GM12878 (cell line): ENCODE results near the gene LIX1. TPM values are rescaled to one million over a fixed set of nuclear protein-coding genes. Genes with fewer than 3 reads are reported as not detected.

ENCODE experiments used
- ATAC-seq: fragments of 200-7000 bp; cut with Tn5 transposase; 3 replicates; pipeline ENCODE4 v1.9.1; 2020; ENCODE audit warnings: mild to moderate bottlenecking, moderate library complexity
- BruUV-seq: library from RNA; stranded (reverse); fragments of 400-500 nt; replicated peaks from 2 replicates; lab custom pipeline; 2021; lab: Mats Ljungman, UMichigan
- CTCF ChIA-PET: fragments of 300-600 bp; sonication (Branson Sonifier 250); formaldehyde crosslinking; extraction: SDS; loops from one replicate; lab custom pipeline; 2021; ENCODE audit warnings: inconsistent platforms; lab: Yijun Ruan, JAX
- POLR2A ChIA-PET: fragments of 350-600 bp; formaldehyde crosslinking; extraction: SDS; loops from one replicate; lab custom pipeline; 2021; ENCODE audit warnings: inconsistent platforms; lab: Charles Lee
- RAD21 ChIA-PET: fragments of 300-600 bp; sonication (Branson Sonifier 250); formaldehyde crosslinking; loops from one replicate; lab custom pipeline; 2023; ENCODE audit warnings: antibody characterized with exemption; ENCODE audit not compliant: unreplicated experiment; lab: Charles Lee
- SMC1A ChIA-PET: fragments of 300-600 bp; sonication (Branson Sonifier 250); formaldehyde crosslinking; loops from one replicate; lab custom pipeline; 2023; ENCODE audit not compliant: unreplicated experiment, uncharacterized antibody; lab: Charles Lee
- DNase-seq: peaks from one replicate; pipeline ENCODE4 v3.0.0-alpha.2; 2011; ENCODE audit warnings: low read depth, low spot score
- FAIRE-seq: peaks from 3 replicates; lab custom pipeline; 2011; peaks lifted over from hg19 to GRCh38; lab: Jason Lieb, UNC
- H2AFZ ChIP-seq: 2 replicates; pipeline ENCODE4 v1.6.0; 2011; ENCODE audit warnings: low read depth, low read length, control low read depth; ENCODE audit not compliant: control insufficient read depth
- H3K27ac ChIP-seq: 2 replicates; pipeline ENCODE4 v1.5.1; 2011; ENCODE audit warnings: control low read depth; ENCODE audit not compliant: control insufficient read depth, insufficient read depth
- H3K27me3 ChIP-seq, 2 experiments: replicated peaks in 1 of 2; 2 replicates each; pipeline versions ENCODE4 v1.6.0 to v1.6.1; 2011; ENCODE audit warnings: low read length in 1 of 2; ENCODE audit not compliant: control insufficient read depth in 2 of 2, insufficient read depth in 2 of 2
- H3K36me3 ChIP-seq, 2 experiments: 2 replicates each; pipeline ENCODE4 v1.5.1; 2011; ENCODE audit warnings: low read length in 1 of 2; ENCODE audit not compliant: control insufficient read depth in 2 of 2, insufficient read depth in 2 of 2
- H3K4me1 ChIP-seq: 2 replicates; pipeline ENCODE4 v1.6.1; 2011; ENCODE audit warnings: mild to moderate bottlenecking, low read length, moderate library complexity, mixed read lengths; ENCODE audit not compliant: control insufficient read depth, insufficient read depth
- H3K4me2 ChIP-seq: 2 replicates; pipeline ENCODE4 v1.6.0; 2011; ENCODE audit warnings: control low read depth; ENCODE audit not compliant: control insufficient read depth, insufficient read depth
- H3K4me3 ChIP-seq: fragments of 200-600 bp; sonication (generic); 2 replicates; pipeline ENCODE4 v1.5.1; 2016
- H3K79me2 ChIP-seq: 2 replicates; pipeline ENCODE4 v1.6.0; 2011; ENCODE audit warnings: low read length; ENCODE audit not compliant: control insufficient read depth, insufficient read depth
- H3K9ac ChIP-seq: 2 replicates; pipeline ENCODE4 v1.8.0; 2011; ENCODE audit warnings: low read length, control low read depth, mixed read lengths; ENCODE audit not compliant: control insufficient read depth, insufficient read depth
- H3K9me3 ChIP-seq: replicated peaks from 3 replicates; pipeline ENCODE4 v1.5.1; 2011; ENCODE audit warnings: mild to moderate bottlenecking, low read length; ENCODE audit not compliant: control insufficient read depth, insufficient read depth
- H4K20me1 ChIP-seq: 2 replicates; pipeline ENCODE4 v1.6.0; 2011; ENCODE audit not compliant: control insufficient read depth, insufficient read depth
- CBX3 ChIP-seq: fragments of 200-600 bp; sonication (generic); IDR thresholded peaks from 2 replicates; pipeline ENCODE4 v1.6.1; 2016; ENCODE audit warnings: low read depth, borderline replicate concordance
- EED ChIP-seq: sonication (generic); IDR thresholded peaks from 2 replicates; pipeline ENCODE4 v1.6.1; 2016; ENCODE audit warnings: antibody characterized with exemption, low read depth
- EP300 ChIP-seq, 2 experiments: fragments of 150-350 bp in 1 of 2; IDR thresholded peaks; 2 replicates each; pipeline ENCODE4 v1.6.1; 2011 to 2012; ENCODE audit warnings: low read depth in 2 of 2, low read length in 2 of 2, borderline replicate concordance in 1 of 2, improper control_type of control experiment in 1 of 2, inconsistent platforms in 1 of 2; ENCODE audit not compliant: control insufficient read depth in 1 of 2
- ETV6 ChIP-seq, 2 experiments: fragments of 450-650 bp in 1 of 2; IDR thresholded peaks in 1 of 2; conservative IDR thresholded peaks in 1 of 2; 2 replicates each; pipeline ENCODE4 v1.6.1; 2014; ENCODE audit warnings: antibody characterized with exemption in 1 of 2, borderline replicate concordance in 1 of 2, low read depth in 1 of 2, mild to moderate bottlenecking in 1 of 2, moderate library complexity in 1 of 2
- FOXK2 ChIP-seq: fragments of 450-650 bp; IDR thresholded peaks from 2 replicates; pipeline ENCODE4 v1.6.1; 2017; ENCODE audit warnings: mild to moderate bottlenecking, moderate library complexity
- GATAD2B ChIP-seq: fragments of 450-650 bp; conservative IDR thresholded peaks from 2 replicates; pipeline ENCODE4 v1.6.1; 2017; ENCODE audit warnings: low read depth, mild to moderate bottlenecking, moderate library complexity
- JUNB ChIP-seq: IDR thresholded peaks from 2 replicates; pipeline ENCODE4 v1.6.1; 2016; ENCODE audit warnings: antibody characterized with exemption, mild to moderate bottlenecking
- NFYB ChIP-seq: IDR thresholded peaks from 2 replicates; pipeline ENCODE4 v1.6.1; 2011; ENCODE audit warnings: low read depth, mild to moderate bottlenecking, low read length, improper control_type of control experiment, moderate library complexity; ENCODE audit not compliant: insufficient read depth
- PAX5 ChIP-seq: IDR thresholded peaks from 2 replicates; pipeline ENCODE4 v1.6.1; 2011; ENCODE audit warnings: low read depth, low read length, borderline replicate concordance
- POLR2AphosphoS5 ChIP-seq: IDR thresholded peaks from 2 replicates; pipeline ENCODE4 v1.6.1; 2011; ENCODE audit warnings: mild to moderate bottlenecking, low read length, inconsistent platforms
- RELA ChIP-seq: fragments of 450-650 bp; IDR thresholded peaks from 2 replicates; pipeline ENCODE4 v1.8.0; 2014; ENCODE audit warnings: borderline replicate concordance; ENCODE audit not compliant: partially characterized antibody
- SMAD5 ChIP-seq: IDR thresholded peaks from 2 replicates; pipeline ENCODE4 v1.6.1; 2016; ENCODE audit warnings: antibody characterized with exemption, low read depth
- SMARCA5 ChIP-seq: fragments of 450-650 bp; IDR thresholded peaks from 2 replicates; pipeline ENCODE4 v1.6.1; 2017; ENCODE audit warnings: mild to moderate bottlenecking
- SPI1 ChIP-seq: IDR thresholded peaks from 2 replicates; pipeline ENCODE4 v1.6.1; 2011; ENCODE audit warnings: low read depth, mild to moderate bottlenecking, low read length, moderate library complexity, borderline replicate concordance; ENCODE audit not compliant: insufficient read depth
- SUPT20H ChIP-seq: IDR thresholded peaks from 2 replicates; pipeline ENCODE4 v1.6.1; 2011; ENCODE audit warnings: low read depth, mild to moderate bottlenecking, low read length, moderate library complexity, borderline replicate concordance; ENCODE audit not compliant: control insufficient read depth
- YBX1 ChIP-seq: fragments of 450-650 bp; IDR thresholded peaks from 2 replicates; pipeline ENCODE4 v1.6.1; 2016; ENCODE audit warnings: antibody characterized with exemption
- WGBS: methylation state at CpG from one replicate; pipeline ENCODE4 v1.1.6; 2016; ENCODE audit warnings: low lambda C conversion rate; ENCODE audit not compliant: insufficient replicate concordance, insufficient coverage; ENCODE audit errors: missing lambda C conversion rate; 5-methylcytosine and 5-hydroxymethylcytosine counted together
- in situ Hi-C: fragments of 300-500 bp; cut with MboI; formaldehyde crosslinking; loops from 9 replicates; pipeline ENCODE4 v1.14.3; 2018; ENCODE audit warnings: mixed read lengths
- intact Hi-C: fragments of 100-400 bp; cut with micrococcal nuclease; formaldehyde crosslinking; loops from one replicate; pipeline ENCODE4 v1.14.2; 2022; ENCODE audit not compliant: unreplicated experiment
- polyA plus RNA-seq, 11 experiments: library from polyadenylated mRNA; depleted of rRNA in 4 of 11; unstranded in 6 of 11; stranded (reverse) in 5 of 11; fragments of >200 nt; fragmentation: Nextera tagmentation in 4 of 11; fragmentation: Illumina TruSeq in 1 of 11; extraction: Ambion mirVana in 4 of 11; extraction: Trizol in 1 of 11; gene quantifications; 1 replicate in 1 of 11; 2 replicates in 10 of 11; pipeline versions ENCODE4 v1.2.1 to v1.2.3, GENCODE V29; 2011 to 2016; ENCODE audit warnings: inconsistent platforms in 2 of 11, missing spikeins in 2 of 11, low read depth in 1 of 11
- total RNA-seq, 4 experiments: library from RNA; depleted of rRNA in 3 of 4; stranded (reverse); fragments of >200 nt in 3 of 4; fragmentation: Illumina TruSeq in 1 of 4; extraction: Trizol in 1 of 4; gene quantifications; 2 replicates each; pipeline versions ENCODE4 v1.2.1 to v1.2.3, GENCODE V29; 2013 to 2021
- TF ChIP-seq, protein P1 (sequence below): fragments of 450-650 bp; conservative IDR thresholded peaks from 2 replicates; pipeline ENCODE4 v1.6.1; 2017; ENCODE audit warnings: mild to moderate bottlenecking, moderate library complexity
- TF ChIP-seq, protein P2 (sequence below): IDR thresholded peaks from 2 replicates; pipeline ENCODE4 v1.6.1; 2011; ENCODE audit warnings: low read depth, mild to moderate bottlenecking, low read length, moderate library complexity, borderline replicate concordance; ENCODE audit errors: extremely low read depth
- TF ChIP-seq, protein P3 (sequence below): fragments of 450-650 bp; IDR thresholded peaks from 2 replicates; pipeline ENCODE4 v1.6.1; 2016; ENCODE audit warnings: mild to moderate bottlenecking

The LIX1 gene
- total and polyA plus RNA-seq, 10 of the 15 experiments (the other 5 are each of a cell fraction or from before 2014, with no cell fraction given) = 0.02 to 0.07 (median 0.04) TPM; not detected in 5

DNA sequence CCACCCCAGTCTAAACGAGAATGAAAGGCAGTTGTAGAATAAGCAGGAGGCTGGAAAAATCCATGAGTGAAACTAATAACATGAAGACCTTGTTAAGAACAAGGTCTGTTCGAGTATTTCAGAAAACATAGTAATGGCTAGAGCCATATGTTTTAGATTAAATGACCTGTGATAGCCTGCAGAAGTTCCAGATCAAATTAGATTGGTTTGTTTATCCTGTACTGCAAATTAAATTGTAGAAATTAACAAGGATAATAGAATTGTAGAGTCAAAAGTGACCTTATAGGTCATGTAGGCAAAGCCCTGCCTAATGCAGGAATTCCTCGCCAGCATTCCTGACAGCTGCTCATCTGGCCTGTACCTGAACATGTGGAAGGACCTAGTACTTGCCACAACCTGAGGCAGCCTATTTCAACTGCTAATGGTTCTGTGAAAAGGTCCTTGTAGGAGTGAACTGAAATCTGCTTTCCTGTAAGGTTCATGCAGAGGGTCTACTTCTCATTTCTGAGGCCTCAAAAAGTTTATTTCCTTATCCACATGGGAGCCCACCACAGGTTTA is 17.2 kb downstream of the LIX1 start:
- DNase-seq = no peak
- ChIA-PET POLR2A (no interaction called here), SMC1A (no interaction called here), CTCF (interaction anchor here (0.6 kb wide), 1 partner anchor 17 kb away, joined by 3 read pairs; the partner anchor contains the start of gene LIX1), RAD21 (no interaction called here)
- TF ChIP-seq SMAD5 (no peak), SMARCA5 (no peak), EED (no peak), PAX5 (no peak), EP300 (IDR thresholded peaks at IDR 0.05; ENCODE audit: borderline replicate concordance in 1 of 2, control insufficient read depth in 1 of 2, low read depth in 2 of 2, low read length in 2 of 2) (no peak), SPI1 (no peak), GATAD2B (no peak), NFYB (no peak), YBX1 (no peak), FOXK2 (no peak), SUPT20H (no peak), POLR2AphosphoS5 (no peak), CBX3 (no peak), RELA (no peak), JUNB (no peak), ETV6 (conservative IDR thresholded peaks at IDR 0.05 in 1 of 2, IDR thresholded peaks at IDR 0.05 in 1 of 2; ENCODE audit: borderline replicate concordance in 1 of 2, low read depth in 1 of 2) (no peak)
- TF ChIP-seq, protein P1, sequence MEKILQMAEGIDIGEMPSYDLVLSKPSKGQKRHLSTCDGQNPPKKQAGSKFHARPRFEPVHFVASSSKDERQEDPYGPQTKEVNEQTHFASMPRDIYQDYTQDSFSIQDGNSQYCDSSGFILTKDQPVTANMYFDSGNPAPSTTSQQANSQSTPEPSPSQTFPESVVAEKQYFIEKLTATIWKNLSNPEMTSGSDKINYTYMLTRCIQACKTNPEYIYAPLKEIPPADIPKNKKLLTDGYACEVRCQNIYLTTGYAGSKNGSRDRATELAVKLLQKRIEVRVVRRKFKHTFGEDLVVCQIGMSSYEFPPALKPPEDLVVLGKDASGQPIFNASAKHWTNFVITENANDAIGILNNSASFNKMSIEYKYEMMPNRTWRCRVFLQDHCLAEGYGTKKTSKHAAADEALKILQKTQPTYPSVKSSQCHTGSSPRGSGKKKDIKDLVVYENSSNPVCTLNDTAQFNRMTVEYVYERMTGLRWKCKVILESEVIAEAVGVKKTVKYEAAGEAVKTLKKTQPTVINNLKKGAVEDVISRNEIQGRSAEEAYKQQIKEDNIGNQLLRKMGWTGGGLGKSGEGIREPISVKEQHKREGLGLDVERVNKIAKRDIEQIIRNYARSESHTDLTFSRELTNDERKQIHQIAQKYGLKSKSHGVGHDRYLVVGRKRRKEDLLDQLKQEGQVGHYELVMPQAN = no peak
- TF ChIP-seq, protein P2, sequence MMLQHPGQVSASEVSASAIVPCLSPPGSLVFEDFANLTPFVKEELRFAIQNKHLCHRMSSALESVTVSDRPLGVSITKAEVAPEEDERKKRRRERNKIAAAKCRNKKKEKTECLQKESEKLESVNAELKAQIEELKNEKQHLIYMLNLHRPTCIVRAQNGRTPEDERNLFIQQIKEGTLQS = no peak
- TF ChIP-seq, protein P3, sequence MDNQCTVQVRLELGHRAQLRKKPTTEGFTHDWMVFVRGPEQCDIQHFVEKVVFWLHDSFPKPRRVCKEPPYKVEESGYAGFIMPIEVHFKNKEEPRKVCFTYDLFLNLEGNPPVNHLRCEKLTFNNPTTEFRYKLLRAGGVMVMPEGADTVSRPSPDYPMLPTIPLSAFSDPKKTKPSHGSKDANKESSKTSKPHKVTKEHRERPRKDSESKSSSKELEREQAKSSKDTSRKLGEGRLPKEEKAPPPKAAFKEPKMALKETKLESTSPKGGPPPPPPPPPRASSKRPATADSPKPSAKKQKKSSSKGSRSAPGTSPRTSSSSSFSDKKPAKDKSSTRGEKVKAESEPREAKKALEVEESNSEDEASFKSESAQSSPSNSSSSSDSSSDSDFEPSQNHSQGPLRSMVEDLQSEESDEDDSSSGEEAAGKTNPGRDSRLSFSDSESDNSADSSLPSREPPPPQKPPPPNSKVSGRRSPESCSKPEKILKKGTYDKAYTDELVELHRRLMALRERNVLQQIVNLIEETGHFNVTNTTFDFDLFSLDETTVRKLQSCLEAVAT = no peak
- no peak overlapping the region for H3K4me2 ChIP-seq
- FAIRE-seq = no peak
- no peaks in the 10 kb centered on the region for H3K27me3 ChIP-seq
- in situ Hi-C loops (no loop called here), intact Hi-C loops (no loop called here)
- no peaks in the 10 kb centered on the region for H3K9me3 ChIP-seq
- ATAC-seq = no peak
- no peak overlapping the region for H3K27ac ChIP-seq
- no peaks in the 10 kb centered on the region for H3K4me1 ChIP-seq
- 13% methylated on average over 3 of the region's 3 CpGs for WGBS
- no peaks in the 10 kb centered on the region for H4K20me1 ChIP-seq
- BruUV-seq = no TSS peak
- H3K79me2 ChIP-seq = no peaks in the 10 kb centered on the region
- no peak overlapping the region for H3K4me3 ChIP-seq
- H3K36me3 ChIP-seq = no peaks in the 10 kb centered on the region
- no peak overlapping the region for H2AFZ ChIP-seq
- H3K9ac ChIP-seq = no peak overlapping the region
